Peyer's patch (tissue), 4 donors: ENCODE data around the gene ATRIP.

Experiments
- CTCF ChIP-seq, 6 experiments: fragments of 450-650 bp in 4 of 6; fragments of 200-600 bp in 2 of 6; sonication (generic) in 1 of 6; IDR thresholded peaks; one replicate each; pipeline ENCODE4 v1.5.1; 2017 to 2019; ENCODE audit warnings: antibody characterized with exemption in 6 of 6, mild to moderate bottlenecking in 3 of 6, moderate library complexity in 1 of 6
- POLR2A ChIP-seq, 2 donors: fragments of 450-650 bp; IDR thresholded peaks; one replicate each; pipeline ENCODE4 v1.5.1; 2017; ENCODE audit warnings: antibody characterized with exemption in 2 of 2, mild to moderate bottlenecking in 2 of 2, moderate library complexity in 2 of 2

DNA sequence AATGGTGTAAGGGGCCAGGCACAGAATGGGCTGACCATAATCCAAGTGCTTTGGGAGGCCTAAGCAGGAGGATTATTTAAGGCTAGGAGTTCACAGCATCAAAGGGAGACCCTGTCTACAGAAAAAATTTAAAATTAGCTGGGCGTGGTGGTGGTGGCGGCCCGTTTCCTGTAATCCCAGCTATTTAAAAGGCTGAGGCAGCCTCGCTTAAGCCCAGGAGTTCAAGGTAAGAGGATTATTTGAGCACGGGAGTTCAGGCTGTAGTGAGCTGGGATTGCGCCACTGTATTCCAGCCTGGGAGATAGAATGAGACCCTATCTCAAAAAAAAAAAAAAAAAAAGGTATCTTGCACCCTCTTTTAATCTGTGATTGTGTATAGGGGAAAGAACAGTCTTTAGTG is 4.6 kb upstream of the ATRIP start:
- TF ChIP-seq CTCF (IDR thresholded peaks at IDR 0.05) (no peak), POLR2A (IDR thresholded peaks at IDR 0.05) (no peak)
